Mucosa of rectum (tissue), 2 donors: ENCODE data around the gene ABTB2.
"Not testable (repeated sequence)": the region's sequence is repeated elsewhere in the genome, so short reads cannot be mapped to it uniquely, and the experiment has no call there.

ENCODE experiments used
- H3K27ac ChIP-seq, 2 donors: one replicate each; pipeline ENCODE4 v1.7.0; 2013; ENCODE audit warnings: inconsistent platforms in 2 of 2, low read depth in 2 of 2, low read length in 2 of 2
- H3K27me3 ChIP-seq, 2 donors: one replicate each; pipeline ENCODE4 v1.7.0; 2013; ENCODE audit warnings: low read length in 2 of 2; ENCODE audit not compliant: control insufficient read depth in 2 of 2, insufficient read depth in 2 of 2
- H3K36me3 ChIP-seq, 2 donors: one replicate each; pipeline ENCODE4 v1.7.0; 2013; ENCODE audit warnings: low read length in 2 of 2; ENCODE audit not compliant: control insufficient read depth in 2 of 2, insufficient read depth in 2 of 2
- H3K4me1 ChIP-seq, 2 donors: one replicate each; pipeline ENCODE4 v1.7.0; 2013; ENCODE audit warnings: low read length in 2 of 2, mild to moderate bottlenecking in 1 of 2; ENCODE audit not compliant: control insufficient read depth in 2 of 2, insufficient read depth in 2 of 2
- H3K4me3 ChIP-seq, 2 donors: one replicate each; pipeline ENCODE4 v1.7.0; 2013; ENCODE audit warnings: low read length in 2 of 2
- H3K9ac ChIP-seq, 2 donors: one replicate each; pipeline ENCODE4 v1.7.0; 2013; ENCODE audit warnings: low read length in 2 of 2, low read depth in 1 of 2, mild to moderate bottlenecking in 1 of 2
- H3K9me3 ChIP-seq, 2 donors: one replicate each; pipeline ENCODE4 v1.7.0; 2013; ENCODE audit warnings: low read length in 2 of 2; ENCODE audit not compliant: control insufficient read depth in 2 of 2
- donor health status: healthy.
- donor health status: Normal muscosa, but diverticular disease.

ABTB2 gene

GRCh38 chr11:34224434-34224966 is 133.3 kb downstream of the ABTB2 start:
- H3K4me1 ChIP-seq = peaks cover 15 to 33% of the 10 kb centered on the region in 2 donors
- no peak overlapping the region for H3K9ac ChIP-seq
- H3K9me3 ChIP-seq = no peaks in the 10 kb centered on the region
- no peak overlapping the region for H3K27ac ChIP-seq
- no peak overlapping the region for H3K4me3 ChIP-seq
- H3K27me3 ChIP-seq = no peaks in the 10 kb centered on the region
- H3K36me3 ChIP-seq = no peaks in the 10 kb centered on the region

DNA sequence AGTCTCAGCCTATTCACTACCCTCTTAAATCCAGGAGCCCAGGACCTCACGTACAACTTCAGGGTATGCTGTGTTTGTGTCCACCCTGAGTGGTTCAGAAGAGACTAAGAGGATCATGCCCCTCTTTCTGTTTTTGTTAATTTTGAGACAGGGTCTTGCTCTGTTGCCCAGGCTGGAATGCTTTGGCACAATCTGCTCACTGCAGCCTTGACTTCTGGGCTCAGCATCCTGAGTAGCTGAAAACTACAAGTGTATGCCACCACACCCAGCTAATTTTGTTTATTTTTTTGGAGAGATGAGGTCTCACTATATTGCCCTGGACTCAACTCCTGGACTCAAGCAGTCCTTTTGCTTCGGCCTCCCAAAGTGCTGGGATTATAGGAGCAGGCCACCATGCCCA is 133.9 kb downstream of the ABTB2 start:
- H3K9ac ChIP-seq = no peak overlapping the region
- H3K9me3 ChIP-seq = no peaks in the 10 kb centered on the region
- H3K4me3 ChIP-seq = no peak overlapping the region
- H3K27ac ChIP-seq = no peak overlapping the region
- H3K4me1 ChIP-seq = peaks cover 15 to 33% of the 10 kb centered on the region in 2 donors
- no peaks in the 10 kb centered on the region for H3K36me3 ChIP-seq
- no peaks in the 10 kb centered on the region for H3K27me3 ChIP-seq

DNA sequence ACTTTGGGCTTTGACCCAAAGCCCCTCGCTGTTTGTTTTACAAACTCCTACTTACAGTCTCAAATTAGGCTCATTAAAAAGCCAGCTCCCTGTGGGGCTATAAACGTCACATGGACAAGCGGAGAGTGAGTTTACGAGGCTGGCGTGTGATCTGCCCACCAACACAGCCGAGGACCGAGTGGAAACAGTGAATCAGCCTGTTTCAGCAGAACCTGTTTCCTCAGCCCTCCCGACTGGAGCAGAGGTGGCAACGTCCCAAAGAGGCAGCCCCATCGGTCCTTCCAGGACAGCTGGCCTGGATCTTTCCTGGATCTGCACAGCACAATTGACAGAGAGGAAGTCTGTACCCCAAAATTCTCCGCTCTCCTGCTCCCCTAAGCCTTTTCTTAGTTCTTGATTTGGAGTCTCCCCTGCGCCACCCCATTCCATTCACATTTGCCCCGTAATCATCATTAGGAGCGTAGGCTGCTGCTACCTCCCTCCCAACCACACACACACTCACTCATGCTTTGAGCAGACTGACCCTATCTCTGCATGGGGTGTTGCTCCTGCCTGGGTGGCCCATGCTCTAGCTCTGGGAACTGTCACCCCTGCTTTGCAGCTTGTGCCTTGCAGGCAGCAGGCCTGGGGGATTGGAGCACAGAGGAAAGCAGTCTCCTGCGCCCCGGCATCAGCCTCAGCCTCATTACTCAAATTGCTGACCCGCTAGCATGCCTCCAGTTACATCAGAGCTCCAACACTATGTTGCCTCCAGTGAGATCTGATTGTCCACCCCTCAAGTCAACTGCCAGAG is 134.6 kb downstream of the ABTB2 start:
- H3K4me1 ChIP-seq = peaks cover 15 to 33% of the 10 kb centered on the region in 2 donors
- H3K9ac ChIP-seq = peak overlapping the region in 1 of 2 donors; percentile 14
- no peaks in the 10 kb centered on the region for H3K27me3 ChIP-seq
- H3K9me3 ChIP-seq = no peaks in the 10 kb centered on the region
- no peak overlapping the region for H3K4me3 ChIP-seq
- H3K27ac ChIP-seq = peak overlapping the region in 1 of 2 donors; percentile 32
- H3K36me3 ChIP-seq = no peaks in the 10 kb centered on the region

DNA sequence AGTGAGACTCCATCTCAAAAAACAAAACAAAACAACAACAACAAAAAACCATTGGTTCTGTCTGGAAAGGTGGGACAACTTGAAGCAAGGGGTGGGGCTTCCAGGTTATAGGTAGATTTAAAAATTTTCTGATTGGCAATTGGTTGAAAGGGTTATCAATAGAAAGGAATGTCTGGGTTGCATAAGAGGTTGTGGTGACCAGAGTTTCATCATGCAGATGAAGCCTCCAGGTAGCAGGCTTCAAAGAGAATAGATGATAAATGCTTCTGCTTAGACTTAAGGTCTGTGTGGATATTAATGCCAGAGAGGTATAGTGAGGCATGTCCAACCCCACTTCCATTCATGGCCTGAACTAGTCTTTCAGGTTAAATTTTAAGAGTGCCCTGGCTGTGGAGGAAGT is 135.8 kb downstream of the ABTB2 start:
- Histone ChIP-seq H3K27ac (no peak overlapping the region), H3K9ac (no peak overlapping the region)

GRCh38 chr11:34219941-34220370 is 137.9 kb downstream of the ABTB2 start:
- no peaks in the 10 kb centered on the region for H3K9me3 ChIP-seq
- no peak overlapping the region for H3K9ac ChIP-seq
- H3K4me3 ChIP-seq = no peak overlapping the region
- H3K27me3 ChIP-seq = no peaks in the 10 kb centered on the region
- H3K4me1 ChIP-seq = peaks cover 10 to 26% of the 10 kb centered on the region in 2 donors
- H3K36me3 ChIP-seq = no peaks in the 10 kb centered on the region
- no peak overlapping the region for H3K27ac ChIP-seq

More for the DNA sequence above, 135.8 kb downstream of the ABTB2 start:
- Histone ChIP-seq H3K9me3 (no peaks in the 10 kb centered on the region), H3K36me3 (no peaks in the 10 kb centered on the region), H3K4me3 (no peak overlapping the region), H3K27me3 (no peaks in the 10 kb centered on the region), H3K4me1 (peaks cover 15 to 33% of the 10 kb centered on the region in 2 donors)

DNA sequence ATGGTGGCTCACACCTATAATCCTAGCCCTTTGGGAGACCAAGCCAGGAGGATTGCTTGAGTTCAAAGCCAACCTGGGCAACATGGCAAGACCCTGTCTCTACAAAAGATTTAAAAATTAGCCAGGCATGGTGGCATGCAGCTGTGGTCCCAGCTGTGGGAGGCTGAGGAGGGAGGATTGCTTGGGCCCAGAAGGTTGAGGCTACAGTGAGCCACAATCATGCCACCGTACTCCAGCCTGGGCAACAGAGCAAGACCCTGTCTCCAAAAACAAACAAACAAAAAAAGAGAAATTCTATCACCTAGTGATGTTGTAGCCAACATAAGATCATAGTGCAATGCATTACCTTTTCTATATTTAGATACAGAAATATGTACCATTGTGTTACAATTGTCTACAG is 138.5 kb downstream of the ABTB2 start:
- no peak overlapping the region for H3K9ac ChIP-seq
- no peak overlapping the region for H3K27ac ChIP-seq
- H3K4me3 ChIP-seq = no peak overlapping the region
- H3K27me3 ChIP-seq = no peaks in the 10 kb centered on the region
- no peaks in the 10 kb centered on the region for H3K9me3 ChIP-seq
- no peaks in the 10 kb centered on the region for H3K36me3 ChIP-seq
- H3K4me1 ChIP-seq = peaks cover 10 to 21% of the 10 kb centered on the region in 2 donors

- H3K36me3 ChIP-seq, H3K9ac ChIP-seq, H3K9me3 ChIP-seq, H3K27me3 ChIP-seq, H3K4me3 ChIP-seq, H3K27ac ChIP-seq: not testable (repeated sequence)
- peaks cover 10 to 17% of the 10 kb centered on the region in 2 donors for H3K4me1 ChIP-seq
These were observed 139.1 kb downstream of the ABTB2 start for GRCh38 chr11:34218756-34219155.

GRCh38 chr11:34218067-34218466 is 139.7 kb downstream of the ABTB2 start:
- Histone ChIP-seq H3K9ac (no peak overlapping the region), H3K27ac (no peak overlapping the region), H3K27me3 (no peaks in the 10 kb centered on the region), H3K9me3 (no peaks in the 10 kb centered on the region), H3K4me1 (peaks cover 7 to 11% of the 10 kb centered on the region in 2 donors), H3K36me3 (no peaks in the 10 kb centered on the region), H3K4me3 (no peak overlapping the region)

DNA sequence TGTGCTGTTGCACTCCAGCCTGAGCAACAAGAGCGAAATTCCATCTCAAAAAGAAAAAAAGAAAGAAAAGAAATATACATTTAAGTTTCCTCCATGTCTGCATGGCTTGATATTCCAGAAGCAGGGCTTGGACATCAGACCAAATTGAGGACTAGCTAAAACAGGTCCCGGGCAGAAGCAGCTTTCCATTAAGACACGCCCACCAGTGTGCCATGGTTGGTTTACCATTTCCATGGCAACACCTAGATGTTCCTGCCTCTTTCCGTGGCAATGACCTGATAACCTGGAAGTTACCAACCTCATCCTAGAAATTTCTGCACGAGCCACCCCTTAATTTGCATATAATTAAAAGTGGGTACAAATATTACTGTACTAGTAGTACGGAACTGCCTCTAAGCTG is 141.1 kb downstream of the ABTB2 start:
- no peaks in the 10 kb centered on the region for H3K4me1 ChIP-seq
- H3K27ac ChIP-seq = no peak overlapping the region
- no peaks in the 10 kb centered on the region for H3K36me3 ChIP-seq
- no peaks in the 10 kb centered on the region for H3K27me3 ChIP-seq
- H3K4me3 ChIP-seq = no peak overlapping the region
- no peaks in the 10 kb centered on the region for H3K9me3 ChIP-seq
- H3K9ac ChIP-seq = no peak overlapping the region

GRCh38 chr11:34215806-34216453 is 141.9 kb downstream of the ABTB2 start:
- Histone ChIP-seq H3K4me1 (no peaks in the 10 kb centered on the region), H3K4me3 (no peak overlapping the region), H3K9ac (no peak overlapping the region), H3K9me3 (no peaks in the 10 kb centered on the region), H3K36me3 (no peaks in the 10 kb centered on the region), H3K27me3 (no peaks in the 10 kb centered on the region), H3K27ac (no peak overlapping the region)
